IPS DF 4.7 (cell line): Measurements from ENCODE around the gene CDC42BPB.

ENCODE experiments used
- DNase-seq: peaks from one replicate; pipeline ENCODE4 v3.0.0-alpha.2; 2013; ENCODE audit warnings: low spot score; ENCODE audit errors: extremely low read depth

CDC42BPB gene

GRCh38 chr14:103073876-103074728, 16.8 kb upstream of the CDC42BPB start:
- no peak for DNase-seq

GRCh38 chr14:103073367-103073875, 16.1 kb upstream of the CDC42BPB start:
- no peak for DNase-seq

DNA sequence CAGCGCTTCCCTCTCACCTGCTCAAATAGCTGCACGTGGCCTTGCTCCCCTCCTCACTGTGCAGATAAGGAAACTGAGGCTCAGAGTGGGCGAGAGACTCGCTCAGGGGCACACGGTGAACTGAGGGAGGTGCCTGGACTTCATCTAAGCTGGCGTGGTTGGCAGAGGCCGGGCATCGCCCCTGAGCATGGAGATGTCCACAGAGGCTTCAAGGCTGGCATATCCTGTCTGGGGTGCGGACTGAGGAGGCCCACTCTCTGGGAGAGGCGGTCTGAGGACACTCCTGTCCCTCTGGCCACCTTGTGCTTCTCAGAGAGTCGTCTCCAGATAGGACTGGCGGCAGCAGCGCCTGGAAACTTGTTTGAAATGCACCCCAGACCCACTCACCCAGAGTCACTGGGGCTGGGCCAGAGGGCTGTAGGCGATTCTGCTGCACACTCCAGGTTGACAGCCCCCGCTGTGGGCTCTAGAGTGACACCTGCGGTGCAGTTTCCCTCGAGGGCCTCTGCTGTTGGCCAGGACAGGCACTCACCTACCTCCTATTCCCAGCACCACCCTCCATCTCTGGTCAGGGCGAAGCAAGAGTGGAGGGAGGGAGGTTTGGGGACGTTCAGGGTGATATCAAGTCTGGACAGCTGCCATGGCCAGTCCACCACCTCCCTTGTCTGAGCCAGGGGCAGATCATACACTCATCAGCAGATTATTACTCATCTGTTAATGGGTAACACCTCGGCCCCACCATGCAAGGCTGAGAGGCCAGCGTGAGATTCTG, 15.4 kb upstream of the CDC42BPB start:
- DNase-seq: no peak

GRCh38 chr14:103071544-103072251, 14.3 kb upstream of the CDC42BPB start:
- DNase-seq: no peak

DNA sequence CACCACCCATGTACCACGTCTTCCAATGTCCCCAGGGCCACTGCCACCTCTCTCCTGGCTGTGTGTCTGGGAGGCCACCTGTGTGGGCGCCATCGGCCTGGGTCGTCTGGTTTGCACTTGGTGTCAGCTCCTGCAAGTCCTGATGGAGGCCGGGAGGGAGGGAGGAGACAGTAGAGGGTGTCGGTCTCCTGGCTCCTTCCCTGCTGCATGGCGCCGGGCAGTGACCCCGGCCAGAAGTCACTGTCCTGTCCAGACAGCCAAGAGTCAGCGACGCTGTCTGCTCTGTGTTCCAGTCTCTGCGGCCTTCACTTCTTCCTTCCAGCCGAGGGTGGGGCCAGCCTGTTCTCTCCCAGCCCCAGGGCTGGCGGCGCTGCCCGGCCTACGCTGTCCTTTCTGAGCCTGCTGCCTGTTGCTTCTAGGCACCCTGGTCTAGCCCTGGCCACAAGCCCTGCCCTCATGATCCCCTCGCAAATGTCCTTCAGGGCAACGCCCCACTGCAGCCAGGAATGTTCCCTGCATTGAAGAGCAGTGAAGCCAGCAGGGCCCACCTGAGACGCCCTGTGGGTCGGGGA, 13.7 kb upstream of the CDC42BPB start:
- DNase-seq: no peak

DNA sequence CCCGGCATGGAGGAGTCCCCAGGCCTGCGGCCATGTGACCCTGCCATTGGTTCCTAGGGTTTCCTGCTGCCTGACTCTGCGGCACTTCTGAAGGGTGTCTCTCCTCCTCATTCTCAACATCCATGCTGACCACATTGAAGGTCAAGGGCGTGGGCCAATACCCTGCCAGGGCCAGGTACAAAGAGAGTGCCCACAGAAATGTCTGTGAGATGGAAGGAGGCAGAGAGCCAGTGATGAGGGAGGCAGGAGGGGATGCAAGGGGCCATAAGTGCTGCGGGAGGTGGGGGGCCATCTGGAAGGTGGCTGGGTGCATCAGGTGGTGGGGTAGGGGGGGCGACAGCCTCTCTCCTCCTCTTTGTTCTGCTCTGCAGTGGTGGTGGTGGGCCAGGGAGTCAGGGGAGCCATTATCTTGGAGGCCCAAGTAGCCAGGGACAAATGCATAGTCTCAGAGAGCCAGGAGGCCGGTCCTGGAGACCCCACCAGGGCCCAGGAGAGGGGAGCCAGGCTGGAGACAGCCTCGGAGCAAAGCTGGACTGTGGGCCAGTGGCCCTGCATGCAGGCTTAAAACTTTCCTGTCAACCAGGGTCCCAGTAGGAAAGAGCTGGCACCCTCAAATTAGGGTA, 13.0 kb upstream of the CDC42BPB start:
- DNase-seq: no peak

DNA sequence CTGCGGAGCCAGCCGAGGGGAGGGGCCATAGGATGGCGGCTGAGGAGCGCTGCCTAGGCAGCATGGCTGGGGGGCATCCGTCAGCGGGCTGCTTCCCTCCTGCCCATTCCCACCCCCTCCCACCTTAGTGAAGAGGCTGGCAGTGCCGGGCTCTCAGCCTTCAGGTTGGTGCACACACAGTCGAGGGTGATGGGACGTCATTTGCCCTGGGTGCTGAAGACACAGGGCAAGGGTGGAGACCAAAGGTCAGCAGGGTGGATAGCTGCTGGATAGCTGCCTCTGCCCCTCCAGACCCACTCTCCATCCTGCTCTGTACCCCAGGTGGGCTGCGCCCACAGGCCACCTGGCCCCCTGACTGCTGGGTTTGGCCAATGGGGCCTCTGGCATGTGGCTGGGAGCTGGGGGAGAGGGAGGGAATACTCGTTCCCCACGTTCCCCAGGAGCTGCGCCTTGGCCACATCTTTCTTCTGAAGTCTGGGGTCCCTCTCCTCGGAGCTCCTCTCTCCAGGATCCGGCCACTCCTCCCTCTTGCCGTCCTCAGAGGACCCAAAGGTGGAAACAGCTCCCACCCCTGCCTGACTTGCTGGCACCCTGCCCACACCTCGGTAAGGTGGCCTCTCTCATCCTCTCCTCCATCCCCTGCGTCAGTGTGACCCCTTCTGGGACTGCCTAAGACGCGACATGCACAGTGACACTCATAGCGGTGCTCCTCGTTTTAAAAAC, 11.2 kb upstream of the CDC42BPB start:
- no peak for DNase-seq

DNA sequence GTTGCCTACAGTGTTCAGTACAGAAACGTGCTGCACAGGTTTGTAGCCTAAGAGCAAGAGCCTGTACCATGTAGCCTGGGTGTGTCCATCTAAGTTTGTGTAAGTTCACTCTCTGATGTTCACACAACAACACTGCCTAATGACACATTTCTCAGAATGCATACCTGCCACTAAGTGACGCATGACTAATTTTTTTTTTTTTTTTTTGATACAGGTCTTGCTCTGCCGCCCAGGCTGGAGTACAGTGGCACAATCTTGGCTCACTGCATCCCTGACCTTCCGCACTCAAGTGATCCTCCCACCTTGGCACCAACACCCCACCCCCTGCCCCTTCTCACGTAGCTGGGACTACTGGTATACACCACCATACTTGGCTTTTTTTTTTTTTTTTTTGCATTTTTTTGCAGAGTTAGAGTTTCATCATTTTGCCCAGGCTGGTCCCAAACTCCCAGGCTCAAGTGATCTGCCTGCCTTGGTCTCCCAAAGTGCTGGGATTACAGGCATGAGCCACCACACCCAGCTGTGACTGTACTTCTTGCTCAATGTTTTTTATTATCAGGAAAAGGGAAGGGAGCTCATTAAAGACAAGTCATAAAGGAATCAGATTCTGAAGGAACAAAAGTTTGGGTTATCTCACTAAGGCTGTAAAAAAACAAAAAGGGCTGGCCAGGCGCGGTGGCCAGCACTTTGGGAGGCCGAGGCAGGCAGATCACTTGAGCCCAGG, 10.0 kb upstream of the CDC42BPB start:
- no peak for DNase-seq

DNA sequence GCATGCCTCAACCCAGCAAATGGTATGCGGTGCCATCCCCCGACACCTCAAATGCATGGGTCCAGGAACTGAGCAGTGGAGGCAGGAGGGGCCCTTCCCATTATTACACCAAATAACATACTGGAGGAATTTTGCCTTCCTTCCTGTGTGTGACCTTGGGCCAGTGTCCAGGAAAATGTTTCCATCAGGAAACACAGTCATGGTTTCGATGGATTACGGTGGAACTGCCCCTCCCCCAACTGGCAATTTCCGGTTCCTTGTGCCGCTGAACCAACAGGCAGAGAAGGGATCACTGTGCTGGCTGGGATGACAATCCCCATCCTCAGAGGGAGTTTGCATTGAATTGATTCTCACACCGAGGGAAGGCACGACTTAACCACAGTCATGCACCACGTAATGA, 9.1 kb upstream of the CDC42BPB start:
- DNase-seq: no peak

DNA sequence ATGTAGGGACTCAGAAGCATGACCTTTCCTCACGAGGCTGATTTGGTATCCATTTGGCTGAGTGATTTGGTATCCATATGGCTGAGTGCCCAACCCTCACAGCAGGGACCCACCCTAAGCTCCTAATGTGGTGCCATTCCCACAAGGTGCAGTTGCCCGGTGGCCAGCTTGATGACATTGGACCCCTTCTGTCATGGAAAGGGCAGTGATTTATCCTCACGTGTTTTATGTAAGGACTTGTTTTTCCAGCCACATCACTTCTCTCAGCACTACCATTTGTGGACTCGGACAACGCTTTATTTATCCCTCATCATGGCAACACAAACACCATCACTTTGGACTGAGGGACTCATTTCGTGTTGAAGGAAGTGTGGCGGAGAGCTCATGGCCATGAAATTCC, 8.5 kb upstream of the CDC42BPB start:
- no peak for DNase-seq

GRCh38 chr14:103064978-103065377, 7.6 kb upstream of the CDC42BPB start:
- no peak for DNase-seq

GRCh38 chr14:103064436-103064835, 7.1 kb upstream of the CDC42BPB start:
- DNase-seq: no peak

- DNase-seq: no peak
Observed at GRCh38 chr14:103061482-103061976, 4.2 kb upstream of the CDC42BPB start.

- no peak for DNase-seq
Observed at GRCh38 chr14:103059556-103059955, 2.2 kb upstream of the CDC42BPB start.

GRCh38 chr14:103058164-103059055, 1.1 kb upstream of the CDC42BPB start:
- DNase-seq: no peak

- no peak for DNase-seq
Observed at GRCh38 chr14:103057028-103057371, 349 bp downstream of the CDC42BPB start.

DNA sequence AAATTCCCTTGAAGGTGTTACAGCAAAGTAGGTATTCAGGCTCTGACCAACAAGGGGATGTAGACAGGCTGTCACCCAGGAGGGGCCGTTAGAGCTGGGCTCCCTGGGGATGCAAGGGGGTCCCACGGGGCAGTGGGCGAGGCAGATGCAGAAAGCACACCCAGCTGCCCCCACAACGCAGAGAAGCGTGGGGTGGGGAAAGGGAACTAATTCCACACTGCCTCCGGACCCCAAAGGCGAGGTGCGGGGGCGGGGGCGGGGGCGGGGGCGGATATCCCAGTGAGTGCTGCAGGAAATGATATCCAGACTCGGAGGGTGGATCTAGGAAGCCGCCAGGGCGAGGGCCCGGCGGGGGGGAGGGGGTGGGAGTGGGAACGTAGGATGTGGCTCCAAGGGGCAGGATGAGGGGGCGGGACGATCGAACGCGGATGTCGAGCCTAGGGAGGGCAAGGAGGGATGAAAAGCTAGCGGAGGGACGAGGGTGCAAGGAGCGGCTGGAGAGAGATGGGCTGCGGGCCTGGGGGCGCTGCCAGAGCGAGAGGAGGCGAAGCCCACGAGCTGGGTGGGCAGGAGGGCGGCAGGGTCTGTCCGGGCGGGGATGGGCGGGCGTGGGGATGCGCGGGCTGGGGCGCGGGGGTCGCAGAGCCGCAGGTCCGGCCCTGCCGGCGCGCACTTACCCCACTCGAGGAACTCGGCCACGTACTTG, 874 bp downstream of the CDC42BPB start:
- DNase-seq: no peak

GRCh38 chr14:103055695-103056094, 1.7 kb downstream of the CDC42BPB start:
- DNase-seq: no peak
